HG02981 (cell line): ENCODE data around the gene NUCKS1.
"Not testable (repeated sequence)": the region's sequence is repeated elsewhere in the genome, so short reads cannot be mapped to it uniquely, and the experiment has no call there.

Experiments used
- ATAC-seq: cut with Tn5 transposase; IDR thresholded peaks from one replicate; pipeline ENCODE4 v1.9.1; 2021; ENCODE audit warnings: mild to moderate bottlenecking, moderate library complexity; ENCODE audit not compliant: unreplicated experiment

Gene NUCKS1

GRCh38 chr1:205733438-205734175 is 16.4 kb downstream of the NUCKS1 start:
- no peak for ATAC-seq

GRCh38 chr1:205729945-205730610 is 19.9 kb downstream of the NUCKS1 start:
- ATAC-seq = no peak

DNA sequence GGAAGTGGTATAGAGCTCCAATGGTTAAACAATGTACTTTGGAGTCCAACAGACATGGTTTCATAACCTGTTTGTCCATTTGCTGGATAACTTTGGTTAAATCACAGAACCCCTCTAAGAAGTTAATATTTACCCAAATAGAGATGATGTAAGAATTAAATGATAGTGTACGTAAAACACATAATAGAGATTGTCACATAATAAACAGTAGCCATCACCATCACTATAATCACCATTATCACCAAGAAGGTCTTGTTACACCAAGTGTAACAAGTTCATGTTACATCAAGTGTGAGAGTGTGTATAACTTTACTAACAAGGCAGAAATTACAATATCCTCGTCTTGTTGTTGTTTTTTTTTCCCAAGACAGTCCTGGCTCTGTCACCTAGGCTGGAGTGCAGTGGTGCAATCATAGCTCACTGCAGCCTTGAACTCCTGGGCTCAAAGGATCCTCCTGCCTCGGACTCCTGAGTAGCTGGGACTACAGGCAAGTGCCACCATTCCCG is 23.3 kb downstream of the NUCKS1 start:
- no peak for ATAC-seq

DNA sequence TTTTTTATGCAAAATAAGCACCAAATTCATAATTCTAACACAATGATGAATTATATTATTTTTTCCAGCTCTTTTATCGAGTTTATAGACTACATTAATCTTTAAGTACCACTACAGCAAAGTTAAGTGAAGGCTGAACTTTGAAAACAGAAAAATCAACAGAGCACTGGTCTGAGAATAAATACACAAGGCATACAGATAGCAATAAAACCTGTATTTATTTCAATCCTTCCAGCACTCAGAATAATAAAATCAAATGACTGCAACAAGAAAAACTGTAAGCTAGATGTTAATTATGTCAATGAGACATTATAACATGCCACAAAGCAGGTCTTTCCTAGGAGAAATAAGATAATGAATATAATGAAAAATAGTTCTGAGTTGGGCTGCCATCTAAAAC is 24.5 kb downstream of the NUCKS1 start:
- no peak for ATAC-seq

DNA sequence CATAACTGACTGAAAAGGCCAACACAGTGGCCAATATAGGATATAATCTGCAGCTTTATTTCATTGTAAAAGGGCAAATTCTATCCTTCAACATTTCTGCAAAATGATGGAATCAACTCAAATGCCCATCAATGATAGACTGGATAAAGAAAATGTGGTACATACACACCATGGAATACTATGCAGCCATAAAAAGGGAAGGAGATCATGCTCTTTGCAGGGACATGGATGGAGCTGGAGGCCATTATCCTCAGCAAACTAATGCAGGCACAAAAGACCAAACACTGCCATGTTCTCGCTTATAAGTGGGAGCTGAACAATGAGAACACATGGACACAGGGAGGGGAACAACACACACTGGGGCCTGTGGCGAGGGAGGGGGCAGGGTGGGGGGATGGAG is 29.2 kb downstream of the NUCKS1 start:
- not testable (repeated sequence) for ATAC-seq

DNA sequence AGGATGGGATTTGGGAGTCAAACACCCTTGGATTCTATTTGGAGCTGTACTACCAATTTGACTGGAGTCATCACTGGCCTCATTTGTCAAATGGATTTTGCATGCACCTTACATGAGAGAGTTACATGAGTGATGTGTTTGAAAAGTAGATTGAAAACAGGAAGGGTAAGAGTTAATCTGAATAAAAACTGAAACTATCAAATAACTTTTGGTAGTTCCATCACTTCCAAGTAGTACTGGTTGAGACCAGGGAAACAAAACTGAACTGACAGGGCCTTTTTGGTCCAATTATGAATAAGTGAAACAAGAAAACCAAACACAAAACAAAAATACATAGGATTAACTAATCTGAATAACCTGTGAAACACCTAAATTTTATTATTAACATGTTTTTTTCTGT is 30.2 kb downstream of the NUCKS1 start:
- no peak for ATAC-seq

DNA sequence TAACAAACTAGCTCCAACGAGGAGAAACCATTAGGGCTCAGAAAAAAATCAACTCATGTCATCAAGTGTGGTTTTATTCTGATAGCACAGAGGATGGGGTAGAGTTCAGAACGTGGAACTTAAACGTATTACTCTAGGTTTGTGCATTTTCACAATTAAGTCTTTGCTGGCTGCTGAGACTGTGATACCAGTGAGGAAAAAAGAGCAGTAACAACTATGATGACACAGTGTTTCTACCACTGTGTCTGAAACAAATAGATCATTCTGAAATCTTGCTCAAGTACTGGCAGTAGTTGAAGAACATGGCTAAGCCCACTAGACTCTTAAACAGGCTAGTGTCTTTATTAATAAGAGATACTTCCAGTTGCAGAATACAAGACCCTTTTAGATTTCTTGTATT is 31.0 kb downstream of the NUCKS1 start:
- no peak for ATAC-seq

- no peak for ATAC-seq
Observed at GRCh38 chr1:205716371-205717132, 33.4 kb downstream of the NUCKS1 start.

DNA sequence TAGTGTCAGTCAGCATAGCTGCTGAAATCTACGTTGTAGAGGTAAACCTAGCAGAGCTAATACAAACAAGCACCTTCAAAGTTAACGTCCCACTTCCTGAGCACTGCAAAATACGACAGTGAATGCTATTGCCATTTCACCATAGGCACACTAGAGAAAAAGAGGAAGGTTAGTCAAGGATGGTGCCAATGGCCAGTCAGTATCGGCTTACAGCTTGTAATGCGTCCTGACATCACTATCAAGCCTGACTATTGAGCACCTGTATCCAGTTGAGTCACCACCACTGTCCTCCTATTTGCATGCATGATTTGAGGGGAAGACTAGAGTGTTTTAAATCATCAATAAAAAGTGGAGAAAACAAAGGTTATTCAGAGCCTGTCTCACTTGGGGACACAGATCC is 34.4 kb downstream of the NUCKS1 start:
- ATAC-seq = no peak

DNA sequence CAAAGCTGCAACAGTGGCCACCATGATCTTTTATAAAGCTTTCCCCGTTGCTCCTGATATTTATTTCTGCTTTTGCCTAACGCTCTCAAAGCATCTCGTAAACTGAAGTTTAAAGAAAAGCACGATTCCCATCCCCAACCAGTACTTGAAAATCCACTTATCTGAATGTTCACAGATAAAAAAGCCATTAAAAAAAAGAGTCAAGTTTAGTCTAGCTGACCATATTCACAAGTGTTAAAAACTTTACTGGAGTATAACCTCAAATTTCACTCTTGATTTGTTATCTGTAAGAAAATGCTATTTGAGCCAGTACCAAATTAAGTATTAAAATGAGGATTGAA is 35.1 kb downstream of the NUCKS1 start:
- no peak for ATAC-seq

DNA sequence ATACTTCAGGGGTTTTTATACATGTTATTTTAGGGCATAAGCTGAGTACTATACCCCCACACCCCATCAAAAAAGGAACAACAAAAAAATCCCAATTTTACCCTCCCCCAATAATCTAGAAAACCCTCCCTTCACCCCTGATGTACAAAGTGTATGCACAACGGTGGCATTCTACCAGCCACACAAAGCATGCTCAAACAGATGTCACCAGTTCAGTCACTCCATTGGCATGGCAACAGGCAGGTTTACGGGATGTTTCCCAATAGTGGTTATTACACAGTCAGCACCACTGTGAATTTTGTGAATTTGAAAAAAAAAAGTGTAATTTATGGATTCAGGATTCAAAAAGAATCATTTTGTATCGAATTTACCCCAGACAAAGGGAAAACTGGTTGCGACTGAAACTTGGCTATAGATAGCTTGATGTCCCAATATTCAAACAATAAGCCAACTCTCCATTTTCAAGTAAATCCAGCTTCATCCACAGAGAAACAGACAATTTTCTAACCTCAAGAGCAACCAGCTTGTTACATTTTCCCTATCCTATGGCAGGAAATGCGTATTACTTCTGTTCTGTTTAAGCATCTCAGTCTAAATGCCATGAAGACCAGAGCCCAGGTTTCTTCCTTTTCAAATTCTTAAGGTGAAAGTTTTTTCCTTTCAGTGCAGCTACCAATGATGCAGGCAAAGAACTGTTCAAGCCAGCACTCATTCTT is 35.6 kb downstream of the NUCKS1 start:
- ATAC-seq = no peak

DNA sequence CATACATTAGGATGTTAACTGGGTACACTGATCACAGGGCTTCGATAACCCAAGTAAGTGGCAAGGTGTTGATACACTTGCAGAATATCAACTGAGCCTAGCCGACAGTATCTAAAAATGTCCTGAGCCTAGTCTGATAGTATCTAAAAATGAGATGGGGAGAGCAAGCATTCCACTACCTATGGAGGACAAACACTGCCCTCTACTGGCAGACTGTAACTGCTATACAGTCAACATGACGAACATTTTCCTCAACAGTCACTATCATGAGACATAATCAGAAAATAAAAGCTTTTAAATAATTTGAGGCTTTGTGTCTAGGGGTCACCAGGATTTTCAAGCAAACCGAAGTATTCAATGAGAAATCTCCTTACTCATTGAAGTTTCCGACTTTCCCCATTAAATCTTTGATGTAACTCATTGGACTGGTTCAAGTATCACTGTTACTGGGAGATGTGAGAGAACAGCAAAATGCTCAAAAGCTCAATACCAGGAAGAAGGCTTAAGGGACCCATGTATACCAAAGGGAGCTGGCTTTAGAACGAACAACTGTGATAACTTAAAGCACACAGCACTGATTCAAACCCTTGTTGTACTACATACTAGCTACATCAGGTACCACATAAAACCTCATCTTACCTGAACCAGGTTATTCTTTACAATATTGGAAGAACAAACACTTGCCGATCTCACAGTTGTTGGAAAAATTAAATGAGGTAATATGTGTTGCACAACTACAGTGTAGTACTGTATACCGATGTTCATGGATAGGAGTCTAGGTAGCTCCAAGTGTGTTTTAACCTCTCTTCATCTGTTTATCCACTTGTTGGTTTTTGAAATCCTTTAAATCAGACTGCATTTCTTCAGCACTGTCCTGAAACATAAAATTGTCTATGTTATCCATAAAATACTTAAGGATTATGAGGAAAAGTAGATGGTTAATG is 38.6 kb downstream of the NUCKS1 start:
- ATAC-seq = no peak

DNA sequence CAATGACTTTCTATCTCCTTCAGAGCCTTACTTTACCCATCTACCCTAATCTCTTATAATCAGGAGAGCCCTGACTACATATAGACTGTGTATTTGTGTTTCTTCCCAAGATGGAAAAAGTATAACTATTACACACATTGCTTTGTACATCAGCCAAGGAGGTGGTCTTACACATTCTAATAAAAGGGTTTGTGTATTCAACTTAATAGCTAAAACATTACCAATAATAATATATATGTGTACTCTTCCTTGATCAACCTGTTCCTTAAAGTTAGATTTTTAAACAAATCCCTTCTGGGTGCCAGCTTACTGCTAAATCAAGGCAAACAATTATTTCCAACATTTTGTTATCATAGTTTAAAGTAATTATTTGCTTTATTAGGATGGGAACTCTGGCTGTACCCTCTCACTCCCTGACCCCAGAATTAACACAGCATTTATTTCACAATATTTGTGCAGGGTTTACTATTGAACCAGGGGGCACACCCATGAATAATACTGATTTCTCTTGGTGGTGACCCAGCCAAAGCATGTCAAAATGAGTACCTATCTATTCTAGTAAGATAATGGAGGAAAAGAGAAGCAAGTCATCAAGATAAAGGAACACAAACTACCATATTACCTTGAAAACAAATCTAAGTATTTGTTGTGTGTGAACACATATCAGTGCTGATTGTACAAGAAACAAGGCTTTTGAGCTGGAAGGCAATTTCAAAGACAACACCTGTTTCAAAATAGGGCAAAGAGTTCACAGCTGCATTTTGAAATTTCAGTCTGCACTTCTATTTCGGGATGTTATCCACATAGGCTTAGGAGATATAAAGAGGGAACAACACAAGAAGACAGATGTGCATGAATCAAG is 39.5 kb downstream of the NUCKS1 start:
- no peak for ATAC-seq

- no peak for ATAC-seq
Observed at GRCh38 chr1:205709640-205710039, 40.3 kb downstream of the NUCKS1 start.

- ATAC-seq = no peak
Observed at GRCh38 chr1:205709059-205709398, 41.0 kb downstream of the NUCKS1 start.

- no peak for ATAC-seq
Observed at GRCh38 chr1:205706601-205707502, 43.1 kb downstream of the NUCKS1 start.

- ATAC-seq = no peak
Observed at GRCh38 chr1:205704903-205705302, 45.1 kb downstream of the NUCKS1 start.

GRCh38 chr1:205703072-205703471 is 46.9 kb downstream of the NUCKS1 start:
- no peak for ATAC-seq
